GM13976 (cell line): ENCODE measurements around the gene AGAP1.

ENCODE experiments used
- DNase-seq: peaks from one replicate; pipeline ENCODE4 v3.0.0; 2012; ENCODE audit warnings: low spot score
- CTCF ChIP-seq: IDR thresholded peaks from 2 replicates; pipeline ENCODE4 v1.5.1; 2012; ENCODE audit warnings: borderline replicate concordance, mild to moderate bottlenecking; ENCODE audit not compliant: insufficient read depth; ENCODE audit errors: extremely low read depth, missing control alignments, control extremely low read depth
- in situ Hi-C: fragments of 300-500 bp; cut with MboI; formaldehyde crosslinking; loops from one replicate; pipeline ENCODE4 v1.12.0; 2022; ENCODE audit warnings: low sequenced_read_pairs, mixed read lengths, inconsistent platforms; ENCODE audit not compliant: unreplicated experiment

The AGAP1 gene

GRCh38 chr2:235810846-235811245 lies 317.0 kb downstream of the AGAP1 start:
- TF ChIP-seq CTCF: no peak
- in situ Hi-C loops: no loop called here
- DNase-seq: no peak

DNA sequence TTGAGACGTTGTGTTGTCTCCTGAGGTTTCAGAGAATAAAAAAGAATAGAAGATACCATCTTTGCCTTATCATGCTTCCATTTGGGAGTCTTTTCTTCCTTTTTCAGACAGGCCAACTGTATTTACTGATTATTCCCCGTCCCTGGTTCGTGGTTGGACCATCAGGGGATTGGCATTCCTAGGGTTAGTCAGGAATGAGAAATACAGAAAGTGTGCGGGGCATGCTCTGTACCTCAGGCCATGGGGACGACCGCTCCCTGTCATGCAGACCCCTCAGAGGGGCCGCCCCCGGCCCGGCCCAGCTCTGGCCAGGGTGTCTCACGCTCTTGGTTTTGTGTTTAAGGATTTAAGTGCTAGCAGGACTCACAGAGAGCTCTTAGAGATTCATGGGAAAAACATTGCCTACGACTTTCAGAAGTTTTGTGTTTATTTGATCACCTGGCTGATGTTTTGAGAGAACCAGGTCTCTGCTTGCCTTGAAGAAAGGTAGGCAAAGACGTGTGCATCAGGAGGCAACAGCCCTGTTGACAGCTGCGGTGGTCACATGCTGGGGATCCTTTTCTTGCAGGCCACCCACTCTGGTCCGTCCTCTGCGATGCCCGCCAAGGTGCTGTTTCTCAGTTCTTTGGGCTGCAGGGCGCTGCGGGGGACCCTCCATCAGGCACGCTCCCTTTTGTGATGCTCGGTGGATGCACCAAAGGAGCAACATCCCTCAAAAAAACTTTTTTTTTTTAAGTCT lies 317.8 kb downstream of the AGAP1 start:
- no peak for DNase-seq
- TF ChIP-seq CTCF: no peak
- in situ Hi-C loops: no loop called here

- in situ Hi-C loops: no loop called here
- DNase-seq: no peak
- TF ChIP-seq CTCF: no peak
These were observed 318.4 kb downstream of the AGAP1 start for GRCh38 chr2:235812185-235812665.

- in situ Hi-C loops: no loop called here
- DNase-seq: no peak
- TF ChIP-seq CTCF: no peak
These were observed 319.6 kb downstream of the AGAP1 start for GRCh38 chr2:235813398-235813797.

GRCh38 chr2:235820571-235820970 lies 326.7 kb downstream of the AGAP1 start:
- no peak for DNase-seq
- in situ Hi-C loops: no loop called here
- no peak for TF ChIP-seq CTCF

DNA sequence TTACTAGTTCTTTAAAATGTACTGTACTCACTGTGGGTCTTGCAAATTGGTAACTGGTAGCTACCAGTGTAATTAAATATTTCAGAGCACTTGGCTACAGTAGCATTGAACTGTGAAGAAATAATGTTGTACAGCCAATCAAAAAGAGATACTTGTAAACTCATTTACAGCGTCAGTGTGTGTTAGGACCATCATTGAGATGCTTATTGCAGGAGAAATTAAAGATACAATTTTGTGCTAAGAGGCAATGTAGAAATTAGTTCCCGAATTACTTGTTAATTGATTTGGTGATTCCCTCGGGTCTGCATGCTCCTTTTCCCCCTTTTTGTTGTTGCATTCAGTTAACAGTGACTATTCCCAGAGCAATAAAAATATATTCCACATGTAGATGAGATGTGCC lies 330.5 kb downstream of the AGAP1 start:
- TF ChIP-seq CTCF: no peak
- in situ Hi-C loops: no loop called here

More for the DNA sequence above, 330.5 kb downstream of the AGAP1 start:
- no peak for DNase-seq
